ENCODE measurements around the gene SOD2. TPM values are rescaled to one million over a fixed set of nuclear protein-coding genes. Genes with fewer than 3 reads are reported as not detected.

The SOD2 gene
- total and polyA plus RNA-seq, 9 of the 15 experiments (the other 6 are each of a cell fraction or from before 2014, with no cell fraction given) = 39.8 to 140 (median 95.8) TPM

- TF ChIP-seq NR0B1 (IDR thresholded peaks at IDR 0.05; ENCODE audit: partially characterized antibody) (no peak), CUX1 (CRISPR knock-in tag; IDR thresholded peaks at IDR 0.05) (0 out of 2 replicates have a peak, but pooled peaks have one; percentile 72), ZNF717 (CRISPR knock-in tag; IDR thresholded peaks at IDR 0.05) (no peak), ZNF586 (CRISPR knock-in tag; conservative IDR thresholded peaks at IDR 0.05) (no peak), ZBTB17 (CRISPR knock-in tag; IDR thresholded peaks at IDR 0.05) (no peak), THRA (IDR thresholded peaks at IDR 0.05) (no peak), FOXK2 (conservative IDR thresholded peaks at IDR 0.05 in 1 of 2, IDR thresholded peaks at IDR 0.05 in 1 of 2; ENCODE audit: low read depth in 2 of 2) (no peak), ZBTB26 (CRISPR knock-in tag; IDR thresholded peaks at IDR 0.05) (no peak), ETV6 (IDR thresholded peaks at IDR 0.05; ENCODE audit: borderline replicate concordance in 1 of 2, low read depth in 2 of 2, low read length in 1 of 2) (no peak), ETV6 (CRISPR knock-in tag; IDR thresholded peaks at IDR 0.05; ENCODE audit: borderline replicate concordance) (no peak), ZBTB5 (IDR thresholded peaks at IDR 0.05) (no peak), HDGF (IDR thresholded peaks at IDR 0.05) (0 out of 2 replicates have a peak, but pooled peaks have one; percentile 7), KLF13 (tag; IDR thresholded peaks at IDR 0.05; ENCODE audit: borderline replicate concordance, low read depth) (no peak), TFAP4 (CRISPR knock-in tag; IDR thresholded peaks at IDR 0.05; ENCODE audit: borderline replicate concordance) (no peak; the same call in 1 of the 2 replicates)
Observed at GRCh38 chr6:159726255-159726917, 33.3 kb upstream of the SOD2 start (continued).
